Liver (tissue), 9 donors: ENCODE measurements around the gene KIAA1217. TPM values are rescaled to one million over a fixed set of nuclear protein-coding genes. Genes with fewer than 3 reads are reported as not detected.

Experiments used
- DNase-seq: peaks from one replicate; pipeline ENCODE4 v3.0.0-alpha.2; 2017; ENCODE audit warnings: low spot score
- H3K27ac ChIP-seq, 2 donors: one replicate each; pipeline ENCODE4 v1.7.0; 2013; ENCODE audit warnings: inconsistent platforms in 2 of 2, low read length in 2 of 2, control low read depth in 1 of 2, low read depth in 1 of 2, mild to moderate bottlenecking in 1 of 2
- H3K27me3 ChIP-seq, 4 donors: one replicate each; pipeline versions ENCODE4 v1.6.1 to v1.7.0; 2013; ENCODE audit warnings: low read length in 3 of 4, inconsistent platforms in 1 of 4, mild to moderate bottlenecking in 1 of 4, moderate library complexity in 1 of 4; ENCODE audit not compliant: control insufficient read depth in 4 of 4, insufficient read depth in 4 of 4
- H3K36me3 ChIP-seq, 4 donors: one replicate each; pipeline versions ENCODE4 v1.6.1 to v1.7.0; 2013; ENCODE audit warnings: low read length in 3 of 4, mild to moderate bottlenecking in 3 of 4, low read depth in 1 of 4, moderate library complexity in 1 of 4; ENCODE audit not compliant: control insufficient read depth in 4 of 4, insufficient read depth in 3 of 4
- H3K4me1 ChIP-seq, 4 donors: one replicate each; pipeline versions ENCODE4 v1.6.1 to v1.7.0; 2013; ENCODE audit warnings: low read length in 3 of 4, mild to moderate bottlenecking in 3 of 4, moderate library complexity in 1 of 4; ENCODE audit not compliant: control insufficient read depth in 4 of 4, insufficient read depth in 4 of 4
- H3K4me3 ChIP-seq, 3 donors: one replicate each; pipeline versions ENCODE4 v1.6.1 to v1.7.0; 2013; ENCODE audit warnings: low read length in 3 of 3, control low read depth in 1 of 3, low read depth in 1 of 3, mild to moderate bottlenecking in 1 of 3
- H3K9ac ChIP-seq, 2 donors: one replicate each; pipeline ENCODE4 v1.7.0; 2013; ENCODE audit warnings: low read length in 2 of 2, mild to moderate bottlenecking in 2 of 2, moderate library complexity in 2 of 2, control low read depth in 1 of 2, low read depth in 1 of 2
- H3K9me3 ChIP-seq, 4 donors: one replicate each; pipeline versions ENCODE4 v1.6.1 to v1.7.0; 2013; ENCODE audit warnings: low read length in 3 of 4; ENCODE audit not compliant: control insufficient read depth in 4 of 4
- EGR1 ChIP-seq, 2 donors: IDR thresholded peaks; 2 replicates each; pipeline ENCODE4 v1.6.1; 2016 to 2018; ENCODE audit warnings: antibody characterized with exemption in 2 of 2, low read depth in 2 of 2
- GABPA ChIP-seq, 2 donors: IDR thresholded peaks in 1 of 2; conservative IDR thresholded peaks in 1 of 2; 2 replicates each; pipeline ENCODE4 v1.6.1; 2016; ENCODE audit warnings: antibody characterized with exemption in 2 of 2, mild to moderate bottlenecking in 1 of 2, moderate library complexity in 1 of 2
- HNF4G ChIP-seq: IDR thresholded peaks from 2 replicates; pipeline ENCODE4 v1.6.1; 2016; ENCODE audit warnings: antibody characterized with exemption
- JUND ChIP-seq, 2 donors: IDR thresholded peaks; 2 replicates each; pipeline ENCODE4 v1.6.1; 2016; ENCODE audit warnings: antibody characterized with exemption in 2 of 2
- RAD21 ChIP-seq, 2 donors: IDR thresholded peaks; 2 replicates each; pipeline ENCODE4 v1.6.1; 2016; ENCODE audit warnings: antibody characterized with exemption in 2 of 2, mild to moderate bottlenecking in 2 of 2
- RXRA ChIP-seq, 2 donors: IDR thresholded peaks; 2 replicates each; pipeline ENCODE4 v1.6.1; 2017 to 2018; ENCODE audit warnings: antibody characterized with exemption in 2 of 2, mild to moderate bottlenecking in 1 of 2
- SP1 ChIP-seq: IDR thresholded peaks from 2 replicates; pipeline ENCODE4 v1.6.1; 2018; ENCODE audit warnings: antibody characterized with exemption, mild to moderate bottlenecking
- TAF1 ChIP-seq: conservative IDR thresholded peaks from 2 replicates; pipeline ENCODE4 v1.6.1; 2016; ENCODE audit warnings: antibody characterized with exemption, mild to moderate bottlenecking
- YY1 ChIP-seq: IDR thresholded peaks from 2 replicates; pipeline ENCODE4 v1.6.1; 2016; ENCODE audit warnings: antibody characterized with exemption, mild to moderate bottlenecking
- ZBTB33 ChIP-seq: IDR thresholded peaks from 2 replicates; pipeline ENCODE4 v1.6.1; 2016; ENCODE audit warnings: antibody characterized with exemption
- WGBS: extraction: QIAGEN DNeasy Blood & Tissue Kit; methylation state at CpG from one replicate; pipeline ENCODE4 v1.1.7; 2013; 5-methylcytosine and 5-hydroxymethylcytosine counted together
- polyA plus RNA-seq, 2 donors: library from polyadenylated mRNA; stranded (reverse) in 1 of 2; unstranded in 1 of 2; fragments of 200-250 nt in 1 of 2; fragments of >200 nt in 1 of 2; fragmentation: Nextera tagmentation in 1 of 2; extraction: Ambion mirVana in 1 of 2; gene quantifications; one replicate each; pipeline versions ENCODE4 v1.2.1 to v1.2.3, GENCODE V29; 2013 to 2015
- total RNA-seq, 2 donors: library from RNA; depleted of rRNA; stranded (reverse); fragments of >200 nt; gene quantifications; one replicate each; pipeline ENCODE4 v1.2.3, GENCODE V29; 2014
- TF ChIP-seq, protein P1 (sequence below): IDR thresholded peaks from 2 replicates; pipeline ENCODE4 v1.6.1; 2016; ENCODE audit warnings: antibody characterized with exemption
- TF ChIP-seq, protein P2 (sequence below): IDR thresholded peaks from 2 replicates; pipeline ENCODE4 v1.6.1; 2016; ENCODE audit warnings: antibody characterized with exemption, mild to moderate bottlenecking
- TF ChIP-seq, protein P3 (sequence below): IDR thresholded peaks from 2 replicates; pipeline ENCODE4 v1.6.1; 2016; ENCODE audit warnings: antibody characterized with exemption
- donor health status: healthy.
- donor health status: healthy.
- donor health status: healthy.
- donor health status: healthy.
- donor health status: healthy.

The KIAA1217 gene
- total and polyA plus RNA-seq, 4 donors: 4.5 to 12.8 (median 6.8) TPM

DNA sequence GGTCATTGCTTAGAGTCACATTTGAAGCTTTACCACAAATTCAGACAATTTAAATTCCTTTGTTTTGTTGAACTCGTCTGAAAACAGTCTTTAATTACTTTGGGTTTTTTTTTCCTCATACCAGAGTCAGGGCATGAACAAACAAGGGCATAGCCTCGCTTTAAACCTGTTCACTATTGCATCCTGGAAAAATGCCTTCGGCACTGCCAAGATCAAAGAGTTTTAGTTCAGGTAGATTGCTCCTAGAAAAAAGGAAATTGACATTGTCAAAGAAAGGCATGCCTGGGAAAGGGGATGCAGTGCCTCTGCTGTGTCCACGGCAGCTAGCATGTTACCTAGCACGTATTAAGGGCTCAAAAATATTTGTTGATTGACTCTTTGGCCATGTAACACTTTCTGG, 279.7 kb downstream of the KIAA1217 start:
- no peak overlapping the region for H3K4me3 ChIP-seq
- peaks cover 0 to 13% (median 2%) of the 10 kb centered on the region in 4 donors for H3K4me1 ChIP-seq
- no peaks in the 10 kb centered on the region for H3K27me3 ChIP-seq
- 48% methylated on average over 5 of the region's 5 CpGs for WGBS
- no peak overlapping the region for H3K27ac ChIP-seq
- no peak overlapping the region for H3K9ac ChIP-seq
- peak; percentile 15 for TF ChIP-seq SP1
- TF ChIP-seq, protein P1, sequence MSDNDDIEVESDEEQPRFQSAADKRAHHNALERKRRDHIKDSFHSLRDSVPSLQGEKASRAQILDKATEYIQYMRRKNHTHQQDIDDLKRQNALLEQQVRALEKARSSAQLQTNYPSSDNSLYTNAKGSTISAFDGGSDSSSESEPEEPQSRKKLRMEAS: no peak
- TF ChIP-seq RXRA (IDR thresholded peaks at IDR 0.05): peak in 1 of 2 donors; percentile 26
- TF ChIP-seq RAD21 (IDR thresholded peaks at IDR 0.05): peak in 1 of 2 donors; percentile 13
- no peak for TF ChIP-seq EGR1 (IDR thresholded peaks at IDR 0.05; ENCODE audit: low read depth in 2 of 2)
- no peak for TF ChIP-seq YY1
- TF ChIP-seq ZBTB33: no peak
- TF ChIP-seq, protein P2, sequence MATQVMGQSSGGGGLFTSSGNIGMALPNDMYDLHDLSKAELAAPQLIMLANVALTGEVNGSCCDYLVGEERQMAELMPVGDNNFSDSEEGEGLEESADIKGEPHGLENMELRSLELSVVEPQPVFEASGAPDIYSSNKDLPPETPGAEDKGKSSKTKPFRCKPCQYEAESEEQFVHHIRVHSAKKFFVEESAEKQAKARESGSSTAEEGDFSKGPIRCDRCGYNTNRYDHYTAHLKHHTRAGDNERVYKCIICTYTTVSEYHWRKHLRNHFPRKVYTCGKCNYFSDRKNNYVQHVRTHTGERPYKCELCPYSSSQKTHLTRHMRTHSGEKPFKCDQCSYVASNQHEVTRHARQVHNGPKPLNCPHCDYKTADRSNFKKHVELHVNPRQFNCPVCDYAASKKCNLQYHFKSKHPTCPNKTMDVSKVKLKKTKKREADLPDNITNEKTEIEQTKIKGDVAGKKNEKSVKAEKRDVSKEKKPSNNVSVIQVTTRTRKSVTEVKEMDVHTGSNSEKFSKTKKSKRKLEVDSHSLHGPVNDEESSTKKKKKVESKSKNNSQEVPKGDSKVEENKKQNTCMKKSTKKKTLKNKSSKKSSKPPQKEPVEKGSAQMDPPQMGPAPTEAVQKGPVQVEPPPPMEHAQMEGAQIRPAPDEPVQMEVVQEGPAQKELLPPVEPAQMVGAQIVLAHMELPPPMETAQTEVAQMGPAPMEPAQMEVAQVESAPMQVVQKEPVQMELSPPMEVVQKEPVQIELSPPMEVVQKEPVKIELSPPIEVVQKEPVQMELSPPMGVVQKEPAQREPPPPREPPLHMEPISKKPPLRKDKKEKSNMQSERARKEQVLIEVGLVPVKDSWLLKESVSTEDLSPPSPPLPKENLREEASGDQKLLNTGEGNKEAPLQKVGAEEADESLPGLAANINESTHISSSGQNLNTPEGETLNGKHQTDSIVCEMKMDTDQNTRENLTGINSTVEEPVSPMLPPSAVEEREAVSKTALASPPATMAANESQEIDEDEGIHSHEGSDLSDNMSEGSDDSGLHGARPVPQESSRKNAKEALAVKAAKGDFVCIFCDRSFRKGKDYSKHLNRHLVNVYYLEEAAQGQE: no peak
- no peak for TF ChIP-seq GABPA (IDR thresholded peaks at IDR 0.05 in 1 of 2, conservative IDR thresholded peaks at IDR 0.05 in 1 of 2)
- TF ChIP-seq TAF1: no peak
- no peaks in the 10 kb centered on the region for H3K9me3 ChIP-seq
- no peak for DNase-seq
- H3K36me3 ChIP-seq: peaks cover 0 to 18% (median 10%) of the 10 kb centered on the region in 4 donors

DNA sequence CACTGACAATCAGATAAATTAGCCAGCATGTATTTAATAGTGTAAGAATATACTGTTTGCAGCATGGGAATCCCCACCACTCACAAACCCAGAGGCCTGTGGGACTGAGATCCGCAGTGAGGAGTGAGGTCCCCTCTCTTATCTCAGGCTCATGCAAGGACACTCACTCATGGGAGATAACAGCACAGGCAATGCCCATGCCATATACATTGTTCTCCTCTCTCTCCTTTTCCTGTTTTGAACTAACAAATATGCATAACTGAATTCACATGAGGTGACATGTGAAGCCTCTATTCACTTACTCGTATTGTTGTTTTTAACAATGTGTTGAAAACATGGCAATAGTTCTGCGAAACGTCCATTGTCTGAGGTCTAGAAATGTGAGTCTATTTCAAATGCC, 284.2 kb downstream of the KIAA1217 start:
- TF ChIP-seq SP1: no peak
- TF ChIP-seq RXRA (IDR thresholded peaks at IDR 0.05): no peak
- TF ChIP-seq, protein P1: no peak
- no peak for TF ChIP-seq JUND (IDR thresholded peaks at IDR 0.05)
- TF ChIP-seq, protein P3, sequence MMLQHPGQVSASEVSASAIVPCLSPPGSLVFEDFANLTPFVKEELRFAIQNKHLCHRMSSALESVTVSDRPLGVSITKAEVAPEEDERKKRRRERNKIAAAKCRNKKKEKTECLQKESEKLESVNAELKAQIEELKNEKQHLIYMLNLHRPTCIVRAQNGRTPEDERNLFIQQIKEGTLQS: no peak
- TF ChIP-seq HNF4G: no peak
- TF ChIP-seq RAD21 (IDR thresholded peaks at IDR 0.05): no peak
- no peak for TF ChIP-seq YY1
- TF ChIP-seq ZBTB33: no peak
- Histone ChIP-seq H3K4me3 (no peak overlapping the region), H3K9me3 (no peaks in the 10 kb centered on the region), H3K9ac (no peak overlapping the region), H3K27ac (no peak overlapping the region), H3K27me3 (no peaks in the 10 kb centered on the region), H3K4me1 (peaks cover 3 to 12% (median 4%) of the 10 kb centered on the region in 4 donors), H3K36me3 (peaks cover 0 to 17% (median 9%) of the 10 kb centered on the region in 4 donors)
- 83% methylated on average over 4 of the region's 4 CpGs for WGBS
- DNase-seq: no peak
